H9 (cell line): ENCODE measurements around the gene CAMTA1. TPM values are rescaled to one million over a fixed set of nuclear protein-coding genes. Genes with fewer than 3 reads are reported as not detected.

Source experiments
- DNase-seq: peaks from one replicate; pipeline ENCODE4 v3.0.0-alpha.2; 2017
- H2AFZ ChIP-seq: one replicate; pipeline ENCODE4 v1.6.1; 2013; ENCODE audit warnings: mild to moderate bottlenecking, low read length, control low read depth, moderate library complexity
- H2AK5ac ChIP-seq: 2 replicates; pipeline ENCODE4 v1.6.1; 2013; ENCODE audit warnings: low read length, control low read depth, mixed read lengths; ENCODE audit not compliant: insufficient read length
- H2BK120ac ChIP-seq: one replicate; pipeline ENCODE4 v1.6.1; 2013; ENCODE audit warnings: low read depth, mild to moderate bottlenecking, low read length, control low read depth, inconsistent platforms; ENCODE audit not compliant: poor library complexity, severe bottlenecking
- H2BK12ac ChIP-seq: 2 replicates; pipeline ENCODE4 v1.6.1; 2013; ENCODE audit warnings: low read length, control low read depth, mixed read lengths, low read depth; ENCODE audit not compliant: insufficient read length
- H2BK15ac ChIP-seq: 2 replicates; pipeline ENCODE4 v1.6.1; 2013; ENCODE audit warnings: low read depth, low read length, control low read depth
- H2BK20ac ChIP-seq: one replicate; pipeline ENCODE4 v1.6.1; 2013; ENCODE audit warnings: low read depth, mild to moderate bottlenecking, low read length, control low read depth, inconsistent platforms; ENCODE audit not compliant: poor library complexity, severe bottlenecking
- H2BK5ac ChIP-seq: 2 replicates; pipeline ENCODE4 v1.6.1; 2013; ENCODE audit warnings: low read length, control low read depth, mixed read lengths; ENCODE audit not compliant: insufficient read length
- H3K14ac ChIP-seq: 2 replicates; pipeline ENCODE4 v1.6.1; 2013; ENCODE audit warnings: low read length, control low read depth; ENCODE audit not compliant: insufficient read depth
- H3K18ac ChIP-seq: 2 replicates; pipeline ENCODE4 v1.6.1; 2013; ENCODE audit warnings: low read depth, mild to moderate bottlenecking, mixed read lengths, low read length, control low read depth; ENCODE audit not compliant: insufficient read length
- H3K23ac ChIP-seq: 2 replicates; pipeline ENCODE4 v1.6.1; 2013; ENCODE audit warnings: low read length, control low read depth, mixed read lengths, low read depth; ENCODE audit not compliant: insufficient read length
- H3K23me2 ChIP-seq: 2 replicates; pipeline ENCODE4 v1.6.1; 2013; ENCODE audit warnings: low read depth, mild to moderate bottlenecking, mixed read lengths, low read length, control low read depth; ENCODE audit not compliant: insufficient read length, poor library complexity, severe bottlenecking
- H3K27ac ChIP-seq: 2 replicates; pipeline ENCODE4 v1.5.1; 2013; ENCODE audit warnings: low read length, control low read depth, mixed read lengths, low read depth; ENCODE audit not compliant: insufficient read length
- H3K27me3 ChIP-seq: 2 replicates; pipeline ENCODE4 v1.6.1; 2013; ENCODE audit warnings: low read length, control low read depth, inconsistent platforms; ENCODE audit not compliant: insufficient read depth
- H3K4ac ChIP-seq: 2 replicates; pipeline ENCODE4 v1.6.1; 2013; ENCODE audit warnings: low read depth, mild to moderate bottlenecking, control low read depth, inconsistent platforms, low read length, moderate library complexity
- H3K4me1 ChIP-seq: 2 replicates; pipeline ENCODE4 v1.6.1; 2013; ENCODE audit warnings: low read length, control low read depth, inconsistent platforms; ENCODE audit not compliant: insufficient read depth
- H3K4me2 ChIP-seq: 2 replicates; pipeline ENCODE4 v1.6.1; 2013; ENCODE audit warnings: low read length, control low read depth, mixed read lengths; ENCODE audit not compliant: insufficient read length, insufficient read depth
- H3K56ac ChIP-seq: 2 replicates; pipeline ENCODE4 v1.6.1; 2013; ENCODE audit warnings: low read depth, mild to moderate bottlenecking, mixed read lengths, low read length, control low read depth; ENCODE audit not compliant: insufficient read length
- H3K79me1 ChIP-seq: 2 replicates; pipeline ENCODE4 v1.6.1; 2013; ENCODE audit warnings: low read depth, mild to moderate bottlenecking, moderate library complexity, low read length, control low read depth, inconsistent platforms; ENCODE audit not compliant: insufficient read depth, poor library complexity, severe bottlenecking
- H3K79me2 ChIP-seq: 2 replicates; pipeline ENCODE4 v1.6.1; 2013; ENCODE audit warnings: low read length, control low read depth, inconsistent platforms; ENCODE audit not compliant: insufficient read depth
- H3K9ac ChIP-seq: 2 replicates; pipeline ENCODE4 v1.6.1; 2013; ENCODE audit warnings: low read length, control low read depth, mixed read lengths; ENCODE audit not compliant: insufficient read length; ENCODE audit errors: extremely low read depth
- H3K9me3 ChIP-seq: one replicate; pipeline ENCODE4 v1.6.1; 2013; ENCODE audit warnings: low read depth, low read length, inconsistent platforms; ENCODE audit not compliant: control insufficient read depth
- H3T11ph ChIP-seq: one replicate; pipeline ENCODE4 v1.6.1; 2013; ENCODE audit warnings: mild to moderate bottlenecking, low read length, control low read depth, inconsistent platforms
- H4K20me1 ChIP-seq: one replicate; pipeline ENCODE4 v1.6.1; 2013; ENCODE audit not compliant: control insufficient read depth, insufficient read length, insufficient read depth
- H4K5ac ChIP-seq: 2 replicates; pipeline ENCODE4 v1.6.1; 2013; ENCODE audit warnings: low read depth, mild to moderate bottlenecking, mixed read lengths, low read length, control low read depth; ENCODE audit not compliant: insufficient read length
- H4K8ac ChIP-seq: replicated peaks from 2 replicates; pipeline ENCODE4 v1.6.1; 2013; ENCODE audit warnings: low read length, control low read depth, mixed read lengths, low read depth; ENCODE audit not compliant: insufficient read length
- H4K91ac ChIP-seq: 2 replicates; pipeline ENCODE4 v1.6.1; 2013; ENCODE audit warnings: low read depth, mild to moderate bottlenecking, moderate library complexity, mixed read lengths, low read length, control low read depth; ENCODE audit not compliant: insufficient read length
- H3K27ac Mint-ChIP-seq, 3 experiments: 2 replicates in 2 of 3; 3 replicates in 1 of 3; pipeline ENCODE4 v1.8.0; 2020 to 2021; ENCODE audit warnings: mixed read lengths in 3 of 3, mild to moderate bottlenecking in 1 of 3, moderate library complexity in 1 of 3
- H3K27me3 Mint-ChIP-seq: 2 replicates; pipeline ENCODE4 v1.8.0; 2021; ENCODE audit warnings: low read depth, mild to moderate bottlenecking, moderate library complexity, mixed read lengths
- H3K36me3 Mint-ChIP-seq, 3 experiments: 2 replicates in 2 of 3; 3 replicates in 1 of 3; pipeline ENCODE4 v1.8.0; 2020 to 2021; ENCODE audit warnings: low read depth in 3 of 3, mixed read lengths in 3 of 3; ENCODE audit not compliant: insufficient read depth in 1 of 3
- H3K4me1 Mint-ChIP-seq, 2 experiments: 2 replicates each; pipeline ENCODE4 v1.8.0; 2020; ENCODE audit warnings: mixed read lengths in 2 of 2
- H3K4me3 Mint-ChIP-seq, 2 experiments: 2 replicates in 1 of 2; 3 replicates in 1 of 2; pipeline ENCODE4 v1.8.0; 2020 to 2021; ENCODE audit warnings: mild to moderate bottlenecking in 2 of 2, mixed read lengths in 2 of 2, moderate library complexity in 1 of 2
- H3K9me3 Mint-ChIP-seq, 2 experiments: 2 replicates in 1 of 2; 3 replicates in 1 of 2; pipeline ENCODE4 v1.8.0; 2020; ENCODE audit warnings: mild to moderate bottlenecking in 2 of 2, mixed read lengths in 2 of 2, moderate library complexity in 1 of 2
- CTCF ChIP-seq: fragments of 200-600 bp; sonication (generic); conservative IDR thresholded peaks from 3 replicates; pipeline ENCODE4 v1.8.0; 2021; ENCODE audit warnings: antibody characterized with exemption, mild to moderate bottlenecking
- WGBS: extraction: QIAGEN DNeasy Blood & Tissue Kit; methylation state at CpG from one replicate; pipeline ENCODE4 v1.1.7; 2013; ENCODE audit warnings: missing lambda C conversion rate, low lambda C conversion rate, mixed read lengths; ENCODE audit not compliant: insufficient read length; ENCODE audit errors: extremely low coverage; 5-methylcytosine and 5-hydroxymethylcytosine counted together
- total RNA-seq: library from RNA; stranded (reverse); gene quantifications from 2 replicates; pipeline ENCODE4 v1.2.1, GENCODE V29; 2021

The CAMTA1 gene
- total RNA-seq, 1 experiment from 2014 or later: 115 TPM

GRCh38 chr1:7543718-7544090 is 758.5 kb downstream of the CAMTA1 start:
- H3K14ac ChIP-seq: no peak overlapping the region
- Mint-ChIP-seq H3K4me3 (no peak overlapping the region), H3K4me1 (peaks cover 11 to 22% of the 10 kb centered on the region in 2 experiments), H3K36me3 (no peaks in the 10 kb centered on the region), H3K9me3 (peaks cover 0 to 4% of the 10 kb centered on the region in 2 experiments; a peak in 1 of 5 replicates), H3K27ac (no peak overlapping the region), H3K27me3 (peaks cover 1% of the 10 kb centered on the region; the same call in 1 of the 2 replicates)
- H3K9me3 ChIP-seq: no peaks in the 10 kb centered on the region
- H2BK12ac ChIP-seq: no peak overlapping the region
- no peak overlapping the region for H3K56ac ChIP-seq
- whole genome bisulfite sequencing: no CpG with 5 or more reads among the region's 3 CpGs
- H3K79me2 ChIP-seq: no peaks in the 10 kb centered on the region
- H2AK5ac ChIP-seq: no peak overlapping the region
- no peak overlapping the region for H2AFZ ChIP-seq
- no peak overlapping the region for H4K8ac ChIP-seq
- no peak overlapping the region for H3K4ac ChIP-seq
- H3K79me1 ChIP-seq: no peaks in the 10 kb centered on the region
- no peaks in the 10 kb centered on the region for H3K27me3 ChIP-seq
- no peak for TF ChIP-seq CTCF
- no peak overlapping the region for H3K4me2 ChIP-seq
- H3K18ac ChIP-seq: no peak overlapping the region
- H3T11ph ChIP-seq: no peak overlapping the region
- H2BK20ac ChIP-seq: no peak overlapping the region
- no peak overlapping the region for H3K23ac ChIP-seq
- H2BK5ac ChIP-seq: no peak overlapping the region
- H3K9ac ChIP-seq: no peak overlapping the region
- H4K20me1 ChIP-seq: no peaks in the 10 kb centered on the region
- H2BK120ac ChIP-seq: no peak overlapping the region
- H3K27ac ChIP-seq: no peak overlapping the region
- no peaks in the 10 kb centered on the region for H3K23me2 ChIP-seq
- H2BK15ac ChIP-seq: no peak overlapping the region
- H3K4me1 ChIP-seq: no peaks in the 10 kb centered on the region
- H4K5ac ChIP-seq: no peak overlapping the region
- DNase-seq: no peak
- no peak overlapping the region for H4K91ac ChIP-seq
